CD4-positive, alpha-beta T cell treated with Interleukin-2 at 100 ng/mL for 4 hours (primary cell): Measurements from ENCODE around the gene SMIM31.

Source experiments
- DNase-seq: peaks from one replicate; pipeline ENCODE4 v3.0.0-alpha.2; 2020; ENCODE audit warnings: low spot score

Gene SMIM31

DNA sequence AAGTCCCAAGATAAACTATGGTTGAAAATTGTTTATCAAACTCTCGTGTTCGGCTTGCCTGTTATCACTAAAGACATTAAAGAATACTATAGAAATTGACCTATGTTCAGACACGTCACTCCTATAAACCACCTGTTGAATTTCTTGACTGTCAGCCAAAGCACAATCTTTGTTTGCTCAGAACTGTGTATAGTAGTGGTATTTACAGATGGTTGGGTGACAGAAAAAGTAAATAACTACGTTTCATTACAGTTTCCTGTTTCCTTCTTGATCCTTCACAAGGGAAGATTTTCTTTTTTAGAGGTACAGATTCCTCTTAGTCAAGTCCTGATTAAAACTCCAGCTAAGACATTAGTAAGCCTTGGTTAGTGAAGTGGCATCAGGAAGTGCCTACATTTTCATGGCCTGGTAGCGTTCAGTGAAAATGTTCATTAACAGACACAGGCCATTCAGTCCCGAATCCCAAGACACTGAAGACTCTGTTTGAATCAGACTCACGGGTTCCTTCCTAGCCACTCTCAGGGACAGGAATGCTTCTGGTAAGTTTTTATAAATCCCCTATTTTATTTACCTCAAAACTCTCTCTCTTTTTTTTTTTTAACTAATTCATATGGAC, at the start of gene SMIM31:
Gene SMIM31 (plus strand): TSS at position 259 of the 616 bp plus-strand sequence. CDS start 16,313 bp downstream, outside the sequence.
- no peak for DNase-seq

DNA sequence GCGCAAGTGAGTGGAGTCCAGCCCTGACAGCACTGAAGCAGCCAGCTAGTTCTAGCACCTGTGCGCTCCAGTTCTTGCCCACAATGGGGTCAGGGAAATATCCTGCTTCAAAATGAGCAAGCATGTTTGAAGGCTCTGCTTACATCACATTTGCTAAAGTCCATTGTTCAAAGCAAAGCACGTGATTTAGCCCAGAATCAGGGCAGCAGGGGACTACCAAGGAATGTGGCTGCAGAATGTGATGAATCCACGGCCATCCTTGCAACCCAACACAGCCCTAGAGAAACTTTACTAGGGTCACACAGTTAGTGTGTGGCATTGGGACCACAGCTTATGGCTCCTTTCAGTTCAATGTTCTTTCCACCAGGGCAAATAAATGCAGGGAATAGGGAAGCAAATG, 47.3 kb upstream of the SMIM31 start:
- DNase-seq = no peak

DNA sequence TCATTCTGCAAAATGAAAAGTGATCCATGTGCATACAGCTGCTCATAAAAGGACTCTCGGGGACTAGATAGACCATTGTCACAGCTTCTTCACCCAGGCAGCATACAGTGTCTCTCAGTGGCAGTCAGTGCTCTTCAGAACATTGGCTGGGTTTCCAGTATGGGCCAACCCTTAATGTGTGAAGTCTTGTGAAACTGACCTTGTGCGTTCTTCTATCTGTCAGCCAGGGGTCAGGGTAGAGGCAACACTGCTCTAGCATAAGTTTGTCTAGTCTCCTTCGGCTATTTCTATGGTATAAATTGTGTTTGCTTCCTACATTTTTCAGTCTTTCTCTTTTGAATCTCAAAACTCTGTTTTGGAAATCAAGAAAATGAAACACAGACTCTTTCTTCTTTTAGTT, 37.0 kb upstream of the SMIM31 start:
- DNase-seq = no peak

DNA sequence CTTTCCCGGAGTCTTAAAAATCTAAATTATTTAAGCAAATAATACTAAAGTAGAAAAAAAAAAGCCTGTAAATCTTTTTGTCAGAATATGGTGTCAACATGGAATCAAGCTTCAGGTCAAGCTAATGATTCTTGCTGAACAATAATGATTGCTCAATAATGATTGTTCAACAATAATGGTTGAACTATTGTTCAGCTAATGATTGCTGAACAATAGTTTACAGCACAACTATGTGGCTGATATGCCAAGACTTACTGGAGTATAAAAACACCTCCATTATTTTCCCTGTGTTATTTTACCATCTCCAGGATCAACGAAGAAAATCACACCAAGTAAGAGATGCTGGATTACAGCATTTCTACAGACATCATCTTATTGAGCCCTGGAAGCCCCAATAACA, 35.1 kb upstream of the SMIM31 start:
- no peak for DNase-seq

DNA sequence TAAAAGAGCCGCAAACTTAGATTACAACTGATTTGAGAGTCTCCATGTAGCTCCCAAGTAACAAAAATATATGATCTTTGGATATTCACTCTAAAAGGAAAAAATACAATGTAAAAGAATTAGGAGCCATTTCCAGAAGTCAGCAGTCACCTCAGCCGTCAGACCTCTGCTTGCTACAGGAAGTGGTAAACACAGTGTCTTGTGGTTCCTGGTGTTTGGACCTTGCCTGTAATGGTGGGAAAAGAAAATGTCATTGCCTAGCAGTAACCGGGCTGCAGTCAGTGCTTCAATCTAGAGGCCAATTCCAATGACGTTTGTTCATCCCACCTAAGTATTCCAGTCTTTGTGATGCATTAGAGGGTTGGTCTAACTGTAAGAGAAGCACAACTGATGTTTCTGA, 28.9 kb upstream of the SMIM31 start:
- no peak for DNase-seq

DNA sequence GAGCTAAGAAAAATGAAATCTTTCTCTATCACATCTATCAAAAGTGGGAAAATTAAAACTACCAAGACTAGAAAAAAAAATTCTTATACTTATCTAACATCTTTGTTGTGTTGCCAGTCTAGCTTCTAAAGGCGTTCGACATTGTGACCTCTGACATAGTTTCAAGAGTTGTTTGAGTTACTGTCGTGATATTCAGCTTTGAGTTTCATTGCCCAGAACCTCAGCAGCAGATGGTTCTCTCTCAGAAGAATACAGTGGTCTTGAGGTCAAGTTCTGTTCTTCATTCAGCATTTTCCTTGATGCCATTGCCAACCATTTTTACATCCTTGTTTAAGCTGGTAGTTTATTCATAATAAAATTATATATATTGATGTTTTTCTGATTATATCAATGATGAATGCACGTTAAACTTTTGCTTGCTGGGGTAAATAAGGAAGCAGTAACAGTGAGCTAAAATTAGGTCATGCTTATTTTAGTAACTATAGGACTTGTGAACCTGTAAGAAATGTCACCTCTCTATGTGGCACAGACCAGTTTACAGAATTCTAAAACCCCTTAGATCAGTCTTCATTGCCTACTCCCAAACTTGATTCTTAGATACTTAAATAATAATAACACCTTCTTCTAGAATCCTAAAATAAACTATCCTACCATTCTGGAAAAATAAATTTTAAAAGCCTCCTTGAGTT, 23.1 kb upstream of the SMIM31 start:
- no peak for DNase-seq

DNA sequence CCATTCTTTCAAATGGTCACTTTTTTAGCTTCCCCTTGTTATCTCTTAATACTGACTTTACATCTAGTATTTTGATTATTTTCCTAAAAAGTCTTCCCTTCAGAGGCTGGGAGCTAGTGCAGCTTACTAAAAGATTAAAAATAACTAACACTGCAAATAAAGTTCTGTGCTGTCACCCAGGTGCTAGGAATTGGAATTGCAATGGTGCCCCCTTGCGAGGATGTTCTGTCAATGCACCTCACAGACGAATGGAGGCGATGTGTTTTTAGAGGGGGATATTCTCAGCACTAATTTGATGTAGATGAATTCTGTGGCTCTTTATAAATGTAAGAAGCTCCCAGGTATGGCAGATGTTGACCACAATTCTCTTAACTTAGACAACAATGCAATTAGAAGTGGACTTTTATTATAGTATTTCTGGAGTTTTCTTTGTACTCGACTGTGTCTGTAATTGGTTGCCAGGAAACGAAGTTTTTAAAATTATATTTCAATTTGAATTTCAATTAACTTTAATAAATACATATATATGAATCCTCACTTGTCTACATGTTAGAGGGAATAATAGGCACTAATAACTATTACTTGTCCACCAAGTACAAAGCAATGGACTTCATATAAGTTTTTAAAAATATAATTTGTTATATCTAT, 22.0 kb upstream of the SMIM31 start:
- peak; percentile 49 for DNase-seq

DNA sequence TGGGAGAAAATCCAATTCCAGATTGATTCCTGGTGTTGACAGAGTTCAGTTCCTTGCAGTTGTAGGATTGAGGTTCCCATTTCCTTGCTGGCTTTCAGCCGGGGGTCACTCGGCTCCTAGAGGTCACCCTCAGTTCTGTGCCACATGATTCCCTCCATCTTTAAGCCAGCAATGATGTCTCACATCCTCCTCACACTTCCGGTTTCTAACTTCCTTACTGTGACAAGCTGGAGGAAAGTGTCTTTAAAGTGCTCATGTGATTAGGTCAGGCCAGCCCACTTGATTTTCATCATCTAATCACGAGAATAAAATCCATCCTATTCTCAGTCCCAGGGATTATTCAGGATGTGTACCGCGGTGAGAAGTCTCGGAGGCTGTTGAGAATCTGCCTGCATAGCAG, 19.4 kb upstream of the SMIM31 start:
- DNase-seq = no peak

DNA sequence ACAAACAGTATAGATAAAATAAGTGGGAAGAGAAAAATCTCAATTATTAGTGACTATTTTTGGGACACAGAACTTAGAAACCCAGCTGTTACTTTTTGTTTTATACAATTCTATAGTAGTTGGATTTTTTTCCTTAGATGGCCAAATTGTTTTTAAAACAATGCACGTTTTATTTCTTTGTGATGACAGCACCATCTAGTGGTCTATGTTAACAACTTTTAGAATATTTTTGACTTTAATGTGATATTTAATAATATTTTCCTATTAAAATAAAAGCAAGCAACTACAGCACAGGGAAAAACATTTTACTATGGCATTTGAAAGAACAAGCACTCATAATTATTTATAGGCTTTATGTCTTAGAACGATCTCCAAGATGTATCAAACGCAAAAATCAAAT, 5.6 kb upstream of the SMIM31 start:
- DNase-seq = peak; percentile 12

DNA sequence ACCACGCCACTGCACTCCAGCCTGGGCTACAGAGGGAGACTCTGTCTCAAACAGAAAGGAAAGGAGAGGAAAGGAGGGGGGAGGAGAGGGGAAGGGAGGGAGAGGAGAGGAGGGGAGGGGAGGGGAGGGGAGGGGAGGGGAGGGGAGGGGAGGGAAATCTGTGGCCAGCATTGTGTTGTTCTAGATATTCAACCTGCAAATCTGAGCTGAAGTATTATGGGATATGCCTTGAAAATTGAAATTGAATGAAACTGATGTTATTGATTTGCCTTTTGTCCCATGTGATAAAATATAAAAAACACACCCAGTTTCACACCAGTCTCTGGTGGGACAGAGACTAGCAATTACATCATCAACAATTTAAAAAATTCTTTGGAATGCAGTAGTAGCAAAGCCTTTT, 1.5 kb downstream of the SMIM31 start:
- DNase-seq = no peak

DNA sequence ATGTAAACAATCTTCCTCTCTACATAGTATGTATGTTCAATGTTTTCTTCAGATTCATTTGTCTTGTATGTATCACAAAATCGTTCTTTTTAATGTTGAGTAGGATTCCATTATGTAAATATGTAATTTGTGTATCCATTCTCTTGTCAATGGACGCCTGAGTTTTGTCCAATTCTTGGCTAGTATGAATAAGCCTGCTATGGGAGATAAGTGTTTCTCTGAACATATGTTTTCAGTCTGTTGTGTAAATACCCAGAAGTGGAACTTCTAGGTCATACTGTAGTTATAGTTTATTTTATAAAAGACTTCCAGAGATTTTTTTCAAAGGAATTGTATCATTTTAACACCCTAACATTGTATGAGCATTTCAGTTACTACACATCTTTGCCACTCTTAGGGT, 2.8 kb downstream of the SMIM31 start:
- DNase-seq = no peak

DNA sequence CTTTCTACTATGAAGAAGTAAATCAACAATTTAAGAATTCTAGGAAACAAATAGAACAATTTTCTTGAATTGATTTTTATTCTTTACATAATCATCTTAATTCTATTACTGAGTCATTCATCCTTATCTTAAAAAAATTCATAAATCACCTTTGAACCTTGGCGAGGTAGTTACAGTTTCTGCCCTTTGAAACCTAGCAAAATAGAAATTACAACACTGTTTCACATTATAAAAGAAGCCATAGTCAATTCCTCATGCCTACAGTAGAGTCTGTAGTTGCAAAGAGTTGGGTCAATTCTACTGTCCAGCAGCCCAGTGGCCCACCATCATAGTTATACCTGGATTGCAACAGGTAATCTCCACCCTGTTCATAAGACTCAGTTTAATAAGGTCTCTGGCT, 7.3 kb downstream of the SMIM31 start:
- no peak for DNase-seq

DNA sequence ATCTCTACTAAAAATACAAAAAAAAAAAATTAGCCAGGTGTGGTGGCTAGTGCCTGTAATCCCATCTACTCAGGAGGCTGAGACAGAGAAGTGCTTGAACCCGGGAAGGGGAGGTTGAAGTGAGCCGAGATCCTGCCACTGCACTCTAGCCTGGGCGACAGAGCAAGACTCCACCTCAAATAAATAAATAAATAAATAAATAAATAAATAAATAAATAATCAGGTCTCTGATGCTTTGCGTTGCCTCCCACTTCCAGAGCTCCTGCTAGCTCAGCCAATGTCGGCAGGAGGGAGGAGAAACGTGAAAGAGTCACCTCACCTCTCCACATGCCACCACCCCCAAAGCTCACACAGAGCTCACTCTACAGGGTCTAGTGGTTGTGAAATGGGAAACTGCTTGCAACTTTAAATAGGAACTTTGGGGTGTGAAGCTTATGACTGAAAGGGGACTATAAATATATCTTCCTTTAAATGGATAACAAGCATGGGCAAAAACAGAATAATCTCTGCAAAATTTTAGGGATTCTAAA, 7.9 kb downstream of the SMIM31 start:
- no peak for DNase-seq

DNA sequence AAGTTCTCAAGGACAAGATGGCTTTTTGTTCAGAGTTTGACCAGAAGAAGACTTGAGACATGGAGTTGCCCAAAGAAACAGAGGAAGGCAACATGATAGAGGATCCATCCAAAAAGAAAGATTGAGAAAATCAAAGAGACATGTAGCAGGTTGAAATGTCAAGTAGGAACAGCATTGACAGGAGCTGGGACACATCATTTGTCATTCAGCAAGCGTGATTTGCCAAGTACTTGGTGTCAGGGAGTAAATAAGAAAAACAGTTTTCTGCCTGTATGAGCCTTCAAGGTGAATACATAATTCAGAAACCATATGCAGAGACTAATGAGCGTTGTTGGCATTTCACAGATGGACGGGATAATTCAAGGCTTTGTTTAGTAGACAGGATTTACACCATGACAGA, 11.2 kb downstream of the SMIM31 start:
- no peak for DNase-seq

DNA sequence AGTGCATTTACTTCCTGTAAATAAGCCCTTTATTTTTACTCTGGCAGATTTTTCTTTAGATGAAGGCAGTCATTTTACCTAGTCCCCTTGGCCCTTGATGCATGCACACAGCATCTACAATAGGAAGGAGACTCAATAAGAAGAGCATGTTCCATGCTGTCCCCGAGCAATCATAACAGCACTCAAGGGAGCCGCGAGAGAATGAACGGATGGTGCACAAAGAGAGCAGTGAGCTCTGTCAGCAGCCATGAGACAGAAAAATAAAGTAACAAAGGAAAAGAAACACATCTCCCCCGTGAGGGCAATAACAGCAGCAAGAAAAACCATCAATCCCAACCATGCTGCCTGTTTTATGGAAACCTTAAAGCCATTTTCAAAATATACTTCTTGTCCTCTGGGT, 11.9 kb downstream of the SMIM31 start:
- DNase-seq = no peak

DNA sequence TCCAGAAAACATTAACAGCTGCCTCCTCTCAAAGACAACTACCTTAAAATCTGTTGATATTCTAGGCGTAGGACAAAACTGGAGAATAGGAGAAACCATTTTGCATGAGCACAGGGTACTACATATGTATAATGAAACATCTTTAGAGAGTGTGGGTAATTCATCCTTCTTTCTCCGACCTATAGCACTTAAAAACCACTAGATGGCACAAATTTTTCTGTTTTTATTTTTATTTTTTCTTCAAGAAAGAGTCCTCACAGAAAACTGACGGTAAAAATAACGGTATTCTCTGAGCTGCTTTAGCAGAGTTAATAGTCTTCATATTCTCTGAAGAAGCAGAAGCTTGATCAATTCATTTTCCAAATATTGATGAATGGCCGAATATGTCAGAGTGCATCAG, 14.6 kb downstream of the SMIM31 start:
- DNase-seq = no peak

DNA sequence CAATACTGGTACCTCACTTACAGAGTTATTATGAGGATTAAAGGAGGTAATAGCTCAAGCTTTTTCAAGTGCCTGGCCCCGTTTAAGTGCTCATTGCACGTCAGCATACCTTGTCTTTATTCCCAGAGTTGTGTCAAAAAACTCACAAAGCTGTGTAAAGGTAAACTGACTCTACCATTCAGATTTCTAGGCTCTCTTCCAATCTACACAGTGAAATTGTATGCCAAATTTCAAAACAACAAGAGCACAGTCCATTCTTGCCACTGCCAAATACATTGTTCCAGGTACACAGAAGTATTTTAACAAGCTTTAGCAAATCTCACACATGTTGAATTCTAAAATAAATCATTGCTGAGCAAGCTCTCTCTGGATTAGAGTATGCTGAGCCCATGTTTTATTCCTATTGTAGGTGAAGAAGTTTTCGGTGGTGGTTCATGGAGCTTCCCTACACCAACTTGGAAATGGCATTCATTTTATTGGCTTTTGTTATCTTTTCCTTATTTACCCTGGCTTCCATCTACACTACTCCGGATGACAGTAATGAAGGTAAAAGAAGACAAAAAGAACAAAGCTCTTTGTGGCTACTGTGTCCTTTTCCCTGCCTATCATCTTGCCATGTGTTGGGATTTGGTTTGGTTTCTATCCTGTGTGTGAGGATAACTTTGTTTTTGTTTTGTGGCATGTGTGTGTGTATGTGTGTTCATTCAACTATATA, 16.2 kb downstream of the SMIM31 start:
- no peak for DNase-seq

DNA sequence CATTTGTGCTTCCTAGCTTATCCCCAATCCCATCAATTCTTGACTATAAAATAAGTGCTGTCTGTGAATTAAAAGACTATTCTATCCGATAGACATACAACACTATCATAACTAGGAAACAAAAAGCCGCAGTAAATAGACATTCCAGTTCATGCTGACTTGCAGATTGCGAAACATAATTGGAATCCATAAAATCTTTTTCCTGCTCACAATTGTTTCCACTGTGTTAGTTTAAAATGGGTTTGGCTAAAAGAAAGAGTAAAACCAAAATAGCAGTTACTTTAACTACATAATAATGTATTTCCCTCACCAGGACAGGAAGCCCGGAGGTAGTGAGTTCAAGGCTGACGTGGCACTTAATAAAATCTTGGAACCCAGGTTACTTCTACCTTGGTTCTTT, 17.2 kb downstream of the SMIM31 start:
- no peak for DNase-seq

DNA sequence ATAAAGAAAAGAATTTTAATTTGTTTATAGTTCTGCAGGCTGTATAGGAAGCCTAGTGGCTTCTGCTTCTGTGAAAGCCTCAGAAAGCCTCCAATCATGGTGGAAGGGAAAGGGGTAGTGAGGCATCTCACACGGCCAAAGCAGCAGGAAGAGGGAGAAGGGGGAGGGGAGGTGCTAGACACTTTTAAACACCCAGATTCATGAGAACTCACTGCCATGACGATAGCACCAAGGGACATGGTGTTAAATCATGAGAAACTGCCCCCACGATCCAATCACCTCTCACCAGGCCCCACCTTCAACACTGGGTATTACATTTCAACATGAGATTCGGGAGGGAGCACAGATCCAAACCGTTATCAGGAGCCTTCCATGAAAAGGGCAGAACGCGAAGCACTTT, 18.1 kb downstream of the SMIM31 start:
- no peak for DNase-seq

DNA sequence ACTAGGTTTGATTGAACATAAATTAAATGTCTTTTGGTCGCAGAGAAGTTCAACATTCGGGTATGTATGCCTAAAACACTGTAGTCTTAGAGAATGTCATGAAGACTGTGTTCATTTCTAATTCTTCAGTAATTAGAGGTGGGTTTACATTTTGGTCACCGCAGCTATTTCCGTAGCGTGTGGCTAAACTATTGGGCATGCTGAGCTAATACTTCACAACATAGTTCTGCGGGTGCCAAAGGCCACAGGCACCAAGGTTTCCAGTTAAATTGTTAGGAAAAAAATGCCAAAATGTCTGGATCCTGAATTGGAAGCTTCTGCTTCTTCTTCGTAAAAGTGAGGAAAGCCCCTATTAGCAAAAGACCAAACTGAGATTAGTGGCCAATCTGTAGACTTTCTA, 25.1 kb downstream of the SMIM31 start:
- no peak for DNase-seq

DNA sequence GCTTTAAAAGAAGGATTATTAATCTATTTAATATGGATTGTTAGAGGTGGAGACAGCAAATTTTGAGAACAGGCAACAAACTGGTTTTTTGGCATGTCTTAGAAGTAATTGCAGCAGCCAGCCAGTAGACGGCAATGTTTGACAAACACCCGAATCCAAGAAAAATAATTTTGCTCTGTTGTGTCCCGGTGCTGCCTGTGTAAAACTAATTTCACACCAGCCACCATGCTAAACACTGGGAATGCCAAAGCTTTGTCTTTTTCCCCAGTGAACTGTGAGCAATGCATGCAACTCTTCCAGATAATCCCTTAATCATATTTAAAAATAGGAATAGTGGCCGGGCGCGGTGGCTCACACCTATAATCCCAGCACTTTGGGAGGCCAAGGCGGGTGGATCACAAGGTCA, 25.9 kb downstream of the SMIM31 start:
- peak; percentile 3 for DNase-seq

DNA sequence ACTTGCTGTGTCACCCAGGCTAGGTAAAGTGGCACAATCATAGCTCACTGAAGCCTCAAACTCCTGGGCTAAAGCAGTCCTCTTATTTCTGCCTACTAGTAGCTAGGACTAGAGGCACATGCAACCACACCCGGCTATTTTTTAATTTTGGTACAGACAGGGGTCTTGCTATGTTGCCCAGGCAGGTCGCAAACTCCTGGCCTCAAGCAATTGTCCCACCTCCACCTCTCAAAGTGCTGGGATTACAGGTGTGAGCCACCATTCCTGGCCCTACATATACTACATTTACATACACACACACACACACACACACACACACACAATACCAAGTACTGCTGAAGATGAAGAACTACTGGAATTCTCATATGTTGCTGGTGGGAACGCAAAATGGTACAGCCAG, 26.9 kb downstream of the SMIM31 start:
- no peak for DNase-seq

DNA sequence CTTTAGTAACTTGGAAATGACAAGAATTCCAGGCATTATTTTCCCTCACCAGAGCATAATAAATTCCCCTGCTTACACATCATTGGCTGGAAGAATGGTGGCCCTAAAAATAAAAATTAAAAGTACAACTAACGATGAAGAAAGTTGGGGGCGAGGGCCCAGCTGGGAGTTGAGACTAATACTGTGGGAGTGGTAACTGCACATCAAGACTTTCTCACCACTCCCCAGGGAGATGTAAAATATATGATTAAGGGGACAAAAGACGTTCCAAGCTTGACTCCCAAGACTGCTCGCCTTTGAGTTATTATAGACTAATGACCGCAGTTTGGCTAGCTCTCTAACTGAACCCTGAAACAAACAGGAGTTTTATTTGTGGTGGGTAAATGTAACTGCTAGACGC, 30.0 kb downstream of the SMIM31 start:
- no peak for DNase-seq
